CD14-positive monocyte (primary cell): ENCODE measurements around the gene CCDC167. TPM values are rescaled to one million over a fixed set of nuclear protein-coding genes. Genes with fewer than 3 reads are reported as not detected.

ENCODE experiments used
- DNase-seq, 3 donors: peaks; one replicate each; pipeline ENCODE4 v3.0.0-alpha.2; 2011 to 2022
- H2AFZ ChIP-seq: 2 replicates; pipeline ENCODE4 v1.6.0; 2012; ENCODE audit warnings: mild to moderate bottlenecking, low read depth, low read length, inconsistent platforms; ENCODE audit not compliant: insufficient read depth, poor library complexity, severe bottlenecking
- H3K27ac ChIP-seq, 2 donors: 1 replicate in 1 of 2; 2 replicates in 1 of 2; pipeline ENCODE4 v1.5.1; 2012 to 2013; ENCODE audit warnings: low read length in 2 of 2, control low read depth in 1 of 2, inconsistent platforms in 1 of 2, low read depth in 1 of 2, mild to moderate bottlenecking in 1 of 2
- H3K27me3 ChIP-seq, 2 donors: one replicate each; pipeline versions ENCODE4 v1.6.0 to v1.6.1; 2011 to 2013; ENCODE audit warnings: low read length in 2 of 2; ENCODE audit not compliant: control insufficient read depth in 2 of 2, insufficient read depth in 2 of 2
- H3K36me3 ChIP-seq, 2 donors: replicated peaks in 1 of 2; 1 replicate in 1 of 2; 2 replicates in 1 of 2; pipeline versions ENCODE4 v1.5.1 to v1.6.1; 2012 to 2013; ENCODE audit warnings: low read length in 2 of 2, control low read depth in 1 of 2, inconsistent platforms in 1 of 2, mild to moderate bottlenecking in 1 of 2; ENCODE audit not compliant: insufficient read depth in 2 of 2, control insufficient read depth in 1 of 2
- H3K4me1 ChIP-seq, 2 donors: 1 replicate in 1 of 2; 2 replicates in 1 of 2; pipeline versions ENCODE4 v1.5.1 to v1.6.1; 2012 to 2013; ENCODE audit warnings: low read length in 2 of 2, control low read depth in 1 of 2, inconsistent platforms in 1 of 2, mild to moderate bottlenecking in 1 of 2, moderate library complexity in 1 of 2; ENCODE audit not compliant: insufficient read depth in 2 of 2, control insufficient read depth in 1 of 2
- H3K4me2 ChIP-seq: replicated peaks from 2 replicates; pipeline ENCODE3; 2012; ENCODE audit warnings: low read length, moderate library complexity, mild to moderate bottlenecking; ENCODE audit not compliant: poor library complexity, severe bottlenecking; ENCODE audit errors: extremely low read depth
- H3K4me3 ChIP-seq, 3 experiments: fragments of 200-600 bp in 1 of 3; sonication (generic) in 1 of 3; replicated peaks in 1 of 3; 1 replicate in 2 of 3; 2 replicates in 1 of 3; pipeline ENCODE4 v1.5.1; 2011 to 2013; ENCODE audit warnings: low read length in 3 of 3, mild to moderate bottlenecking in 3 of 3, control low read depth in 2 of 3, low read depth in 2 of 3, inconsistent platforms in 1 of 3, moderate library complexity in 1 of 3
- H3K79me2 ChIP-seq: 2 replicates; pipeline ENCODE4 v1.6.0; 2012; ENCODE audit warnings: mild to moderate bottlenecking, control low read depth, inconsistent platforms, low read length, moderate library complexity; ENCODE audit not compliant: insufficient read depth
- H3K9ac ChIP-seq: 2 replicates; pipeline ENCODE4 v1.6.0; 2017; ENCODE audit warnings: low read length, mild to moderate bottlenecking; ENCODE audit not compliant: insufficient read depth, poor library complexity, severe bottlenecking
- H3K9me3 ChIP-seq, 2 donors: replicated peaks in 1 of 2; 1 replicate in 1 of 2; 2 replicates in 1 of 2; pipeline versions ENCODE4 v1.5.1 to v1.6.1; 2012 to 2013; ENCODE audit warnings: low read length in 2 of 2, control low read depth in 1 of 2; ENCODE audit not compliant: control insufficient read depth in 1 of 2, insufficient read depth in 1 of 2
- H4K20me1 ChIP-seq: 2 replicates; pipeline ENCODE4 v1.6.0; 2012; ENCODE audit warnings: mild to moderate bottlenecking, low read length, control low read depth, moderate library complexity; ENCODE audit not compliant: insufficient read depth
- H3K27ac Mint-ChIP-seq, 7 donors: one replicate each; pipeline ENCODE4 v1.8.0; 2020; ENCODE audit warnings: mild to moderate bottlenecking in 7 of 7, mixed read lengths in 7 of 7, moderate library complexity in 6 of 7, inconsistent platforms in 2 of 7
- H3K27me3 Mint-ChIP-seq, 3 donors: one replicate each; pipeline ENCODE4 v1.8.0; 2021 to 2022; ENCODE audit warnings: low read depth in 3 of 3, mild to moderate bottlenecking in 3 of 3, mixed read lengths in 3 of 3, moderate library complexity in 3 of 3, inconsistent platforms in 1 of 3
- H3K36me3 Mint-ChIP-seq, 2 donors: one replicate each; pipeline ENCODE4 v1.8.0; 2020; ENCODE audit warnings: mixed read lengths in 2 of 2, inconsistent platforms in 1 of 2, mild to moderate bottlenecking in 1 of 2
- H3K4me1 Mint-ChIP-seq: one replicate; pipeline ENCODE4 v1.8.0; 2020; ENCODE audit warnings: mild to moderate bottlenecking, mixed read lengths
- H3K4me3 Mint-ChIP-seq, 2 donors: one replicate each; pipeline ENCODE4 v1.8.0; 2020; ENCODE audit warnings: mild to moderate bottlenecking in 2 of 2, mixed read lengths in 2 of 2, moderate library complexity in 1 of 2
- H3K9me3 Mint-ChIP-seq, 7 donors: one replicate each; pipeline ENCODE4 v1.8.0; 2020 to 2022; ENCODE audit warnings: mixed read lengths in 7 of 7, mild to moderate bottlenecking in 6 of 7, moderate library complexity in 6 of 7, inconsistent platforms in 2 of 7
- WGBS: methylation state at CpG from one replicate; pipeline ENCODE4 v1.1.5; 2013; ENCODE audit warnings: missing lambda C conversion rate; ENCODE audit not compliant: insufficient coverage; 5-methylcytosine and 5-hydroxymethylcytosine counted together
- intact Hi-C, 2 donors: fragments of 100-400 bp; cut with micrococcal nuclease; formaldehyde crosslinking; loops; one replicate each; pipeline versions ENCODE4 v1.15.0 to v1.15.1; 2023
- polyA plus RNA-seq, 3 donors: library from polyadenylated mRNA; depleted of rRNA in 1 of 3; unstranded in 2 of 3; stranded (reverse) in 1 of 3; fragments of 300-500 nt in 2 of 3; fragments of >200 nt in 1 of 3; fragmentation: Illumina TruSeq in 2 of 3; gene quantifications; 1 replicate in 2 of 3; 2 replicates in 1 of 3; pipeline ENCODE4 v1.2.3, GENCODE V29; 2012 to 2021
- TF ChIP-seq, protein P1 (sequence below): fragments of 200-600 bp; IDR thresholded peaks from one replicate; pipeline ENCODE4 v1.8.0; 2022; ENCODE audit warnings: antibody characterized with exemption, mild to moderate bottlenecking

The CCDC167 gene
- polyA plus RNA-seq, 3 donors: 12.5 to 22.9 (median 20.7) TPM

DNA sequence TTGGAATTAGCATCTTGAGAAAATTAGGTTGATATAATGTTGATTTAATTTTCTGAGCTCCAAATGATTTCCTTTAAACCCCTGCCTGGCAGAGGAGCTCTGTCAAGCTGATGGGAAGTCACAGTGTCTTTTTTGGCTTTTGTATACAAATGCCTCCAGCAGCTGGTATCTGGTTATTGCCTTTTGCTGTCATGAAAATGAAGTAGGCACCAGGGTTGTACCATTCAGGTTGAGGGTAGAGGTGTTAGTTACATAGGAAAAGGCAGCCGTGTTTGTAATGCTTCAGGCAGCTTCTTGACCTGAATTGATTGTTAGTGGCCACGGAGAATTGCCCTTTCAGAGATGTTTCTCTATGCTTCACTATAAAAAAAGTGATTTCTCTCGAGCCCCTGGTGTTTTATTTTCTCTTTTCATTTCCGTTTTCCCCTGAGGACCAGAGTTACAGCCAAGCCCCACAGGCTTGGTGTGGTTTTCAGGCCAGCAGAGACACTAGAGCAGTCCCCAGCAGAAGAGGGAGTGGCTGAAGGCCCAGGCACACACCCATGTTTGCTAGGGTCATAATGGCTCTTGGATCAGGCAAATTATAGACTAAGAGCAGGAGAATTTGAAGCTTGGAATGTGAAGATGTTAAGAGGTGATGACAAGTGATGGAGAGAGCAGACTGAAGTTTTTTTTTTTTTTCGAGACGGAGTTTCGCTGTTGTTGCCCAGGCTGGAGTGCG is 45.1 kb downstream of the CCDC167 start:
- no peaks in the 10 kb centered on the region for H3K27me3 ChIP-seq
- Mint-ChIP-seq H3K9me3 (peaks cover 0 to 2% (median 0%) of the 10 kb centered on the region in 7 donors), H3K4me1 (peaks cover 9% of the 10 kb centered on the region), H3K27me3 (no peaks in the 10 kb centered on the region), H3K27ac (no peak overlapping the region), H3K36me3 (peaks cover 94 to 96% of the 10 kb centered on the region in 2 donors), H3K4me3 (no peak overlapping the region)
- H3K4me1 ChIP-seq: no peaks in the 10 kb centered on the region
- no peaks in the 10 kb centered on the region for H3K79me2 ChIP-seq
- H4K20me1 ChIP-seq: peaks cover 4% of the 10 kb centered on the region
- H3K4me2 ChIP-seq: no peak overlapping the region
- H3K27ac ChIP-seq: no peak overlapping the region
- H3K9ac ChIP-seq: no peak overlapping the region
- TF ChIP-seq, protein P1, sequence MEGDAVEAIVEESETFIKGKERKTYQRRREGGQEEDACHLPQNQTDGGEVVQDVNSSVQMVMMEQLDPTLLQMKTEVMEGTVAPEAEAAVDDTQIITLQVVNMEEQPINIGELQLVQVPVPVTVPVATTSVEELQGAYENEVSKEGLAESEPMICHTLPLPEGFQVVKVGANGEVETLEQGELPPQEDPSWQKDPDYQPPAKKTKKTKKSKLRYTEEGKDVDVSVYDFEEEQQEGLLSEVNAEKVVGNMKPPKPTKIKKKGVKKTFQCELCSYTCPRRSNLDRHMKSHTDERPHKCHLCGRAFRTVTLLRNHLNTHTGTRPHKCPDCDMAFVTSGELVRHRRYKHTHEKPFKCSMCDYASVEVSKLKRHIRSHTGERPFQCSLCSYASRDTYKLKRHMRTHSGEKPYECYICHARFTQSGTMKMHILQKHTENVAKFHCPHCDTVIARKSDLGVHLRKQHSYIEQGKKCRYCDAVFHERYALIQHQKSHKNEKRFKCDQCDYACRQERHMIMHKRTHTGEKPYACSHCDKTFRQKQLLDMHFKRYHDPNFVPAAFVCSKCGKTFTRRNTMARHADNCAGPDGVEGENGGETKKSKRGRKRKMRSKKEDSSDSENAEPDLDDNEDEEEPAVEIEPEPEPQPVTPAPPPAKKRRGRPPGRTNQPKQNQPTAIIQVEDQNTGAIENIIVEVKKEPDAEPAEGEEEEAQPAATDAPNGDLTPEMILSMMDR: no peak
- 94% methylated on average over 7 of the region's 8 CpGs for WGBS
- H3K9me3 ChIP-seq: no peaks in the 10 kb centered on the region
- H3K4me3 ChIP-seq: no peak overlapping the region
- intact Hi-C loops: no loop called here
- DNase-seq: no peak
- no peak overlapping the region for H2AFZ ChIP-seq
- peaks cover 95 to 100% of the 10 kb centered on the region in 2 donors for H3K36me3 ChIP-seq

DNA sequence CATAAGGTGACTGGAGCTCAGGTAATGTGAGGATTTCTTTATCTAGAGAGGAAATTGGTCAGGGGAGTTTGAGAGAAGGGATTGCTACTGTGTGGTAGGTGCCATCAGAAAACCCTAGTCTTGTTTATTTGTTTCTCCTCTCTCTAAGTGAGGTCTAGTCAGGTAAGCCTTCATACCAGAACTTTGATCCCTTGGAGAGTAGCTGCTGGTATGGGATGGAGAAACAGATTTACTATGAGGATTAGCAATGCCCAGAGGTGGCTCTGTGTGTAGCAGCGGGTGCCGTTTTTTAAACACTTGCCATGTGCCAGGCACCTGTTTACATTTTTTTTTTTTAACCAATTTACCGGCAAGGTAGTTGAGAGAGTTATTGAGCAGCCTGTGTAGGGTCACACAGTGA is 47.2 kb downstream of the CCDC167 start:
- H3K27ac ChIP-seq: no peak overlapping the region
- TF ChIP-seq, protein P1: no peak
- H3K79me2 ChIP-seq: no peaks in the 10 kb centered on the region
- no peak overlapping the region for H3K4me3 ChIP-seq
- no peak overlapping the region for H3K9ac ChIP-seq
- no peaks in the 10 kb centered on the region for H3K4me1 ChIP-seq
- peaks cover 0 to 2% (median 0%) of the 10 kb centered on the region in 3 donors for H3K27me3 Mint-ChIP-seq
- peak overlapping the region in 2 of 7 donors; percentile 68 to 77 for H3K27ac Mint-ChIP-seq
- DNase-seq: no peak
- H2AFZ ChIP-seq: no peak overlapping the region
- peaks cover 92 to 94% of the 10 kb centered on the region in 2 donors for H3K36me3 Mint-ChIP-seq
- 100% methylated on average over 1 of the region's 3 CpGs for WGBS
- peaks cover 9% of the 10 kb centered on the region for H3K4me1 Mint-ChIP-seq
- H3K4me3 Mint-ChIP-seq: no peak overlapping the region
- H4K20me1 ChIP-seq: peaks cover 4% of the 10 kb centered on the region
- H3K36me3 ChIP-seq: peaks cover 91 to 100% of the 10 kb centered on the region in 2 donors
- no peaks in the 10 kb centered on the region for H3K27me3 ChIP-seq
- intact Hi-C loops: no loop called here
- H3K4me2 ChIP-seq: no peak overlapping the region
- no peaks in the 10 kb centered on the region for H3K9me3 ChIP-seq
- peaks cover 0 to 2% (median 0%) of the 10 kb centered on the region in 7 donors for H3K9me3 Mint-ChIP-seq
